HFFc6 (cell line): Measurements from ENCODE around the gene IKZF4. TPM values are rescaled to one million over a fixed set of nuclear protein-coding genes. Genes with fewer than 3 reads are reported as not detected.
A peak's percentile ranks its signal among the peaks of the same experiment; 100 is the strongest.
"Not testable (repeated sequence)": the region's sequence is repeated elsewhere in the genome, so short reads cannot be mapped to it uniquely, and the experiment has no call there.

Experiments
- DNase-seq: peaks from one replicate; pipeline ENCODE4 v3.0.0-alpha.2; 2018
- H3K27ac Mint-ChIP-seq: 2 replicates; pipeline ENCODE4 v1.8.0; 2020; ENCODE audit warnings: mild to moderate bottlenecking, mixed read lengths
- H3K27me3 Mint-ChIP-seq: 2 replicates; pipeline ENCODE4 v1.8.0; 2021; ENCODE audit warnings: mild to moderate bottlenecking, moderate library complexity, mixed read lengths; ENCODE audit not compliant: insufficient read depth
- H3K36me3 Mint-ChIP-seq: 2 replicates; pipeline ENCODE4 v1.8.0; 2021; ENCODE audit warnings: low read depth, mixed read lengths
- H3K4me1 Mint-ChIP-seq: 2 replicates; pipeline ENCODE4 v1.8.0; 2020; ENCODE audit warnings: low read depth, mixed read lengths
- H3K4me3 Mint-ChIP-seq: 2 replicates; pipeline ENCODE4 v1.8.0; 2020; ENCODE audit warnings: mild to moderate bottlenecking, moderate library complexity, mixed read lengths
- H3K9me3 Mint-ChIP-seq: 2 replicates; pipeline ENCODE4 v1.8.0; 2020; ENCODE audit warnings: mild to moderate bottlenecking, mixed read lengths
- total RNA-seq, 6 experiments: library from RNA; stranded (reverse); fragmentation: NEBNext Ultra II Directional; extraction: Animal tissue kit (Norgen Biotek cat#: 25700); gene quantifications; 2 replicates in 1 of 6; 3 replicates in 5 of 6; pipeline ENCODE4 v1.2.3, GENCODE V29; 2021
- TF ChIP-seq, protein P1 (sequence below): fragments of 200-600 bp; sonication (generic); IDR thresholded peaks from 2 replicates; pipeline ENCODE4 v1.5.0; 2021; ENCODE audit warnings: antibody characterized with exemption, mild to moderate bottlenecking

Gene IKZF4
- total RNA-seq, 6 experiments from 2014 or later: 5.2 to 7.2 (median 5.9) TPM

- Mint-ChIP-seq H3K9me3 (no peaks in the 10 kb centered on the region), H3K4me1 (peaks cover 18% of the 10 kb centered on the region), H3K27me3 (no peaks in the 10 kb centered on the region), H3K36me3 (peaks cover 12% of the 10 kb centered on the region), H3K27ac (peak overlapping the region; percentile 77), H3K4me3 (peak overlapping the region; percentile 100)
- DNase-seq: peak; percentile 66
- TF ChIP-seq, protein P1, sequence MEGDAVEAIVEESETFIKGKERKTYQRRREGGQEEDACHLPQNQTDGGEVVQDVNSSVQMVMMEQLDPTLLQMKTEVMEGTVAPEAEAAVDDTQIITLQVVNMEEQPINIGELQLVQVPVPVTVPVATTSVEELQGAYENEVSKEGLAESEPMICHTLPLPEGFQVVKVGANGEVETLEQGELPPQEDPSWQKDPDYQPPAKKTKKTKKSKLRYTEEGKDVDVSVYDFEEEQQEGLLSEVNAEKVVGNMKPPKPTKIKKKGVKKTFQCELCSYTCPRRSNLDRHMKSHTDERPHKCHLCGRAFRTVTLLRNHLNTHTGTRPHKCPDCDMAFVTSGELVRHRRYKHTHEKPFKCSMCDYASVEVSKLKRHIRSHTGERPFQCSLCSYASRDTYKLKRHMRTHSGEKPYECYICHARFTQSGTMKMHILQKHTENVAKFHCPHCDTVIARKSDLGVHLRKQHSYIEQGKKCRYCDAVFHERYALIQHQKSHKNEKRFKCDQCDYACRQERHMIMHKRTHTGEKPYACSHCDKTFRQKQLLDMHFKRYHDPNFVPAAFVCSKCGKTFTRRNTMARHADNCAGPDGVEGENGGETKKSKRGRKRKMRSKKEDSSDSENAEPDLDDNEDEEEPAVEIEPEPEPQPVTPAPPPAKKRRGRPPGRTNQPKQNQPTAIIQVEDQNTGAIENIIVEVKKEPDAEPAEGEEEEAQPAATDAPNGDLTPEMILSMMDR: peak; percentile 93
Observed at GRCh38 chr12:55996201-55996714, 24.6 kb upstream of the IKZF4 start.

- TF ChIP-seq, protein P1: no peak
- H3K36me3 Mint-ChIP-seq: peaks cover 10% of the 10 kb centered on the region
- H3K27ac Mint-ChIP-seq: peak within 1 kb of the TSS; percentile 77
- H3K9me3 Mint-ChIP-seq: no peaks in the 10 kb centered on the region
- H3K4me1 Mint-ChIP-seq: peaks cover 18% of the 10 kb centered on the region
- peak; percentile 98 for DNase-seq
- no peaks in the 10 kb centered on the region for H3K27me3 Mint-ChIP-seq
- peak within 1 kb of the TSS; percentile 100 for H3K4me3 Mint-ChIP-seq
Observed at GRCh38 chr12:55996715-55997534, 23.9 kb upstream of the IKZF4 start, which contains the start of gene SUOX. Gene SUOX (plus strand): TSS chr12:55997276. CDS start chr12:56002222, 4,946 bp downstream.

- Mint-ChIP-seq H3K4me3 (peak overlapping the region; percentile 100), H3K27me3 (no peaks in the 10 kb centered on the region), H3K36me3 (peaks cover 4% of the 10 kb centered on the region), H3K27ac (peak overlapping the region; percentile 77), H3K9me3 (no peaks in the 10 kb centered on the region), H3K4me1 (peaks cover 18% of the 10 kb centered on the region)
- DNase-seq: no peak
- TF ChIP-seq, protein P1: no peak
Observed at GRCh38 chr12:55997535-55997859, 23.3 kb upstream of the IKZF4 start.

DNA sequence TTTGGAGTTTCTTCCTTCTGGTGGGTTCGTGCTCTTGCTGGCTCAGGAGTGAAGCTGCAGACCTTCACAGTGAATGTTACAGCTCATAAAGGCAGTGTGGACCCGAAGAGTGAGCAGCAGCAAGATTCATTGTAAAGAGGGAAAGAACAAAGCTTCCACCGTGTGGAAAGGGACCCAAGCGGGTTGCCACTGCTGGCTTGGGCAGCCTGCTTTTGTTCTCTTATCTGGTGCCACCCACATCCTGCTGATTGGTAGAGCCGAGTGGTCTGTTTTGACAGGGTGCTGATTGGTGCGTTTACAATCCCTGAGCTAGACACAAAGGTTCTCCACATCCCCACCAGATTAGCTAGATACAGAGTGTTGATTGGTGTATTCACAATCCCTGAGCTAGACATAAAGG is 21.3 kb upstream of the IKZF4 start:
- DNase-seq, H3K27ac Mint-ChIP-seq, H3K4me3 Mint-ChIP-seq, H3K27me3 Mint-ChIP-seq, H3K9me3 Mint-ChIP-seq: not testable (repeated sequence)
- Mint-ChIP-seq H3K4me1 (peaks cover 18% of the 10 kb centered on the region), H3K36me3 (peaks cover 11% of the 10 kb centered on the region)

DNA sequence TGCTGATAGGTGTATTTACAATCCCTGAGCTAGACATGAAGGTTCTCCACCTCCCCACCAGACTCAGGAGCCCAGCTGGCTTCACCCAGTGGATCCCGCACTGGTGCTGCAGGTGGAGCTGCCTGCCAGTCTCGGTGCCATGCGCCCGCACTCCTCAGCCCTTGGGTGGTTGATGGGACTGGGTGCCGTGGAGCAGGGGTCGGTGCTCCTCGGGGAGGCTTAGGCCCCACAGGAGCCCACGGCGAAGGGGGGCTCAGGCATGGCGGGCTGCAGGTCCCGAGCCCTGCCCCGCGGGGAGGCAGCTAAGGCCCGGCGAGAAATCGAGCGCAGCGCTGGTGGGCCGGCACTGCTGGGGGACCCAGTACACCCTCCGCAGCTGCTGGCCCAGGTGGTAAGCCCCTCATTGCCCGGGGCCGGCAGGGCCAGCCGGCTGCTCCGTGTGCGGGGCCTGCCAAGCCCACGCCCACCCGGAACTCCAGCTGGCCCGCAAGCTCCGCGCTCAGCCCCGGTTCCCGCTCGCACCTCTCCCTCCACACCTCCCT is 20.8 kb upstream of the IKZF4 start:
- H3K4me3 Mint-ChIP-seq, H3K27ac Mint-ChIP-seq, DNase-seq, H3K27me3 Mint-ChIP-seq, H3K9me3 Mint-ChIP-seq: not testable (repeated sequence)
- Mint-ChIP-seq H3K4me1 (peaks cover 18% of the 10 kb centered on the region), H3K36me3 (peaks cover 12% of the 10 kb centered on the region)

DNA sequence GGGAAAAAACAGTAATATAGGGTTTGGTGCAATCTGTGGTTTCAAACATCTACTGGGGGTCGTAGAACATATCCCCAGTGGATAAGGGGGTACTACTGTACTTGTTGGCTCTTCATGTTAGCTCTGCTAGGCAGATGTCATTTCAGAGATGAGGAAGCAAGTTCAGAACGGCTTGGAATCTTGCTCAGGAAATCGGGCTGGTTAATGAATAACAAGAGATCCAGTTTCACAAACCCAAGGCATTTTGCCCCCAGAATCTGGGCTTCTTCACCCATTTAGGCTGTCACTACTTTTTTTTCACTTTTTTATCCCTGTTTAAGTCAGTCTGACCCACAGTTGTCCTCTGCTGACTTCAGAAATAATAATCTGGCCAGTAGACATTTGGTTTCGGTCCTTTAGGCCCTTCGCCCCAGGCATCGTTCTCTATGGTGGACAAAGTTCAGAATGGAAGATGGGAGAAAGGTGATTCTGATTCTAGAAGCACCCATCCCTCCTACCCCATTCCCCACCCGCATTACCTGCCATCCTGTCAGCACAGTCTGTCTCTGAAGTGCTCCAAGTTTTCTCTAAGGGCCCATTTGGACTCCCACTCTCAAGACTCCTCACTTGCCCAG is 19.2 kb upstream of the IKZF4 start:
- H3K4me1 Mint-ChIP-seq: peaks cover 9% of the 10 kb centered on the region
- H3K36me3 Mint-ChIP-seq: peaks cover 12% of the 10 kb centered on the region
- no peak overlapping the region for H3K27ac Mint-ChIP-seq
- TF ChIP-seq, protein P1: no peak
- DNase-seq: no peak
- H3K9me3 Mint-ChIP-seq: no peaks in the 10 kb centered on the region
- no peak overlapping the region for H3K4me3 Mint-ChIP-seq
- H3K27me3 Mint-ChIP-seq: no peaks in the 10 kb centered on the region

- Mint-ChIP-seq H3K4me1 (peaks cover 12% of the 10 kb centered on the region), H3K36me3 (peaks cover 12% of the 10 kb centered on the region)
- H3K9me3 Mint-ChIP-seq, H3K27me3 Mint-ChIP-seq, H3K4me3 Mint-ChIP-seq, H3K27ac Mint-ChIP-seq, DNase-seq: not testable (repeated sequence)
Observed at GRCh38 chr12:56003376-56003775, 17.5 kb upstream of the IKZF4 start.
